HG03354 (cell line): ENCODE data around the gene HS6ST1.
"Not testable (repeated sequence)": the region's sequence is repeated elsewhere in the genome, so short reads cannot be mapped to it uniquely, and the experiment has no call there.

Experiments used
- ATAC-seq: cut with Tn5 transposase; IDR thresholded peaks from one replicate; pipeline ENCODE4 v1.9.1; 2021; ENCODE audit warnings: mild to moderate bottlenecking; ENCODE audit not compliant: unreplicated experiment, poor library complexity, severe bottlenecking

HS6ST1 gene

GRCh38 chr2:128258218-128258617, 60.5 kb downstream of the HS6ST1 start:
- no peak for ATAC-seq

GRCh38 chr2:128252501-128252900, 66.2 kb downstream of the HS6ST1 start:
- no peak for ATAC-seq

- ATAC-seq, result not testable (repeated sequence)
Observed at GRCh38 chr2:128252086-128252485, 66.6 kb downstream of the HS6ST1 start.

GRCh38 chr2:128250229-128251025, 68.2 kb downstream of the HS6ST1 start:
- ATAC-seq, result no peak

- ATAC-seq, result no peak
Observed at GRCh38 chr2:128249555-128249954, 69.1 kb downstream of the HS6ST1 start.

- no peak for ATAC-seq
Observed at GRCh38 chr2:128245813-128246212, 72.9 kb downstream of the HS6ST1 start.

GRCh38 chr2:128241896-128242295, 76.8 kb downstream of the HS6ST1 start:
- no peak for ATAC-seq

- no peak for ATAC-seq
Observed at GRCh38 chr2:128237911-128238697, 80.6 kb downstream of the HS6ST1 start.

GRCh38 chr2:128237081-128237534, 81.6 kb downstream of the HS6ST1 start:
- no peak for ATAC-seq

- no peak for ATAC-seq
Observed at GRCh38 chr2:128236491-128237035, 82.1 kb downstream of the HS6ST1 start.

GRCh38 chr2:128235581-128235980, 83.1 kb downstream of the HS6ST1 start:
- no peak for ATAC-seq

GRCh38 chr2:128234613-128235012, 84.1 kb downstream of the HS6ST1 start:
- no peak for ATAC-seq

GRCh38 chr2:128233790-128234395, 84.8 kb downstream of the HS6ST1 start:
- ATAC-seq, result no peak

GRCh38 chr2:128232965-128233789, 85.5 kb downstream of the HS6ST1 start:
- peak; percentile 99 for ATAC-seq

GRCh38 chr2:128228894-128229293, 89.8 kb downstream of the HS6ST1 start:
- ATAC-seq, result no peak

GRCh38 chr2:128227862-128228261, 90.8 kb downstream of the HS6ST1 start:
- ATAC-seq, result no peak

GRCh38 chr2:128219891-128220290, 98.8 kb downstream of the HS6ST1 start:
- no peak for ATAC-seq

GRCh38 chr2:128217671-128218070, 101.0 kb downstream of the HS6ST1 start:
- no peak for ATAC-seq

GRCh38 chr2:128215897-128216642, 102.6 kb downstream of the HS6ST1 start:
- ATAC-seq, result no peak
